Posterior vena cava (tissue), 2 donors: ENCODE results near the gene SH3TC1. TPM values are rescaled to one million over a fixed set of nuclear protein-coding genes. Genes with fewer than 3 reads are reported as not detected.

Source experiments
- DNase-seq: peaks from one replicate; pipeline ENCODE4 v3.0.0-alpha.2; 2020; ENCODE audit warnings: low spot score
- intact Hi-C, 2 donors: fragments of 100-400 bp; cut with DNase I; formaldehyde crosslinking; loops; one replicate each; pipeline versions ENCODE4 v1.14.1 to v1.14.2; 2022 to 2023
- total RNA-seq, 2 donors: library from RNA; stranded (reverse); fragmentation: NEBNext Ultra II Directional; extraction: Animal tissue kit (Norgen Biotek cat#: 25700); gene quantifications; one replicate each; pipeline ENCODE4 v1.2.1, GENCODE V29; 2021
- donor health status: DM: yes; HTN: yes; CAD: no.
- donor health status: DM: yes; HTN: yes; CAD: no.

SH3TC1 gene
- total RNA-seq, 2 donors from 2014 or later, result 36.6 to 45.1 TPM

- intact Hi-C loops, result no loop called here
- no peak for DNase-seq
Measured at GRCh38 chr4:8265171-8265929, 66.3 kb downstream of the SH3TC1 start.

- no peak for DNase-seq
- intact Hi-C loops, result no loop called here
Measured at GRCh38 chr4:8266088-8266487, 67.0 kb downstream of the SH3TC1 start.

GRCh38 chr4:8266508-8266907, 67.4 kb downstream of the SH3TC1 start:
- DNase-seq, result no peak
- intact Hi-C loops, result no loop called here

- DNase-seq, result peak; percentile 92
- intact Hi-C loops, result no loop called here
Measured at GRCh38 chr4:8267077-8267476, 68.0 kb downstream of the SH3TC1 start.

- intact Hi-C loops, result no loop called here
- no peak for DNase-seq
Measured at GRCh38 chr4:8268211-8268610, 69.1 kb downstream of the SH3TC1 start.

GRCh38 chr4:8268901-8269534, 69.9 kb downstream of the SH3TC1 start:
- DNase-seq, result no peak
- intact Hi-C loops, result no loop called here

GRCh38 chr4:8269535-8270417, 70.7 kb downstream of the SH3TC1 start, which contains the start of gene HTRA3:
TSS of gene HTRA3 (plus strand) at chr4:8269754. CDS start at chr4:8269969, 215 bp downstream.
- DNase-seq, result peak; percentile 89
- intact Hi-C loops, result loop anchor here in 1 of 2 donors (10.0 kb wide), 1 partner anchor 135 kb away; no protein-coding TSS in a partner anchor

GRCh38 chr4:8270418-8270771, 71.3 kb downstream of the SH3TC1 start:
- intact Hi-C loops, result loop anchor here in 1 of 2 donors (10.0 kb wide), 1 partner anchor 134 kb away; no protein-coding TSS in a partner anchor
- no peak for DNase-seq

GRCh38 chr4:8270912-8271815, 72.1 kb downstream of the SH3TC1 start:
- intact Hi-C loops, result loop anchor here in 1 of 2 donors (10.0 kb wide), 1 partner anchor 134 kb away; no protein-coding TSS in a partner anchor
- DNase-seq, result no peak

- no peak for DNase-seq
- intact Hi-C loops, result loop anchor here in 1 of 2 donors (10.0 kb wide), 1 partner anchor 133 kb away; no protein-coding TSS in a partner anchor
Measured at GRCh38 chr4:8271821-8272220, 72.7 kb downstream of the SH3TC1 start.

- no peak for DNase-seq
- intact Hi-C loops, result loop anchor here in 1 of 2 donors (10.0 kb wide), 1 partner anchor 132 kb away; no protein-coding TSS in a partner anchor
Measured at GRCh38 chr4:8272472-8273428, 73.7 kb downstream of the SH3TC1 start.

- intact Hi-C loops, result loop anchor here in 1 of 2 donors (10.0 kb wide), 1 partner anchor 131 kb away; no protein-coding TSS in a partner anchor
- no peak for DNase-seq
Measured at GRCh38 chr4:8273450-8273849, 74.4 kb downstream of the SH3TC1 start.

GRCh38 chr4:8274066-8274652, 75.1 kb downstream of the SH3TC1 start:
- intact Hi-C loops, result loop anchor here (2.0 to 10.0 kb wide), 2 partner anchors 129 to 131 kb away; no protein-coding TSS in a partner anchor

GRCh38 chr4:8274765-8275547, 75.9 kb downstream of the SH3TC1 start:
- peak; percentile 96 for DNase-seq

More at GRCh38 chr4:8274066-8274652, 75.1 kb downstream of the SH3TC1 start:
- DNase-seq, result no peak

GRCh38 chr4:8275548-8275910, 76.4 kb downstream of the SH3TC1 start:
- DNase-seq, result no peak
- intact Hi-C loops, result loop anchor here (2.0 to 10.0 kb wide), 2 partner anchors 127 to 129 kb away; no protein-coding TSS in a partner anchor

More at GRCh38 chr4:8274765-8275547, 75.9 kb downstream of the SH3TC1 start:
- intact Hi-C loops, result loop anchor here (2.0 to 10.0 kb wide), 2 partner anchors 128 to 130 kb away; no protein-coding TSS in a partner anchor
